CD4-positive, alpha-beta T cell treated with Interleukin-21 for 1 hour (primary cell): ENCODE data around the gene ADAM8.
"Not testable (repeated sequence)": the region's sequence is repeated elsewhere in the genome, so short reads cannot be mapped to it uniquely, and the experiment has no call there.

ENCODE experiments used
- DNase-seq: peaks from one replicate; pipeline ENCODE4 v3.0.0-alpha.2; 2020

Gene ADAM8

GRCh38 chr10:133276435-133277201 is at the start of gene ADAM8:
TSS of gene ADAM8 (minus strand) at chr10:133276868. CDS start at chr10:133276817, 51 bp downstream.
- DNase-seq: peak; percentile 74

- DNase-seq: no peak
Observed at GRCh38 chr10:133326223-133326551, 49.5 kb upstream of the ADAM8 start.

- DNase-seq: peak; percentile 34
Observed at GRCh38 chr10:133325440-133326222, 49.0 kb upstream of the ADAM8 start.

GRCh38 chr10:133324857-133325260 is 48.2 kb upstream of the ADAM8 start:
- DNase-seq: no peak

GRCh38 chr10:133324198-133324792 is 47.6 kb upstream of the ADAM8 start:
- DNase-seq: peak; percentile 80

GRCh38 chr10:133322064-133322709 is 45.5 kb upstream of the ADAM8 start:
- not testable (repeated sequence) for DNase-seq

GRCh38 chr10:133320852-133321422 is 44.3 kb upstream of the ADAM8 start:
- DNase-seq: not testable (repeated sequence)

GRCh38 chr10:133318494-133319127 is 41.9 kb upstream of the ADAM8 start:
- DNase-seq: peak; percentile 77

- DNase-seq: no peak
Observed at GRCh38 chr10:133316732-133317131, 40.1 kb upstream of the ADAM8 start.

GRCh38 chr10:133316266-133316665 is 39.6 kb upstream of the ADAM8 start:
- DNase-seq: no peak

- no peak for DNase-seq
Observed at GRCh38 chr10:133315847-133316246, 39.2 kb upstream of the ADAM8 start.

- no peak for DNase-seq
Observed at GRCh38 chr10:133314911-133315310, 38.2 kb upstream of the ADAM8 start.

GRCh38 chr10:133313192-133313591 is 36.5 kb upstream of the ADAM8 start:
- DNase-seq: no peak

- no peak for DNase-seq
Observed at GRCh38 chr10:133312769-133313145, 36.1 kb upstream of the ADAM8 start.

GRCh38 chr10:133312016-133312768 is 35.5 kb upstream of the ADAM8 start:
- no peak for DNase-seq

GRCh38 chr10:133311570-133311969 is 34.9 kb upstream of the ADAM8 start:
- no peak for DNase-seq

- no peak for DNase-seq
Observed at GRCh38 chr10:133310789-133311188, 34.1 kb upstream of the ADAM8 start.

- DNase-seq: no peak
Observed at GRCh38 chr10:133310399-133310755, 33.7 kb upstream of the ADAM8 start.

- DNase-seq: no peak
Observed at GRCh38 chr10:133309720-133310398, 33.2 kb upstream of the ADAM8 start.

- peak; percentile 92 for DNase-seq
Observed at GRCh38 chr10:133309100-133309719, 32.5 kb upstream of the ADAM8 start.
